Prostate gland (tissue), 2 donors: ENCODE measurements around the gene CETP.

Experiments
- POLR2A ChIP-seq: fragments of 450-650 bp; IDR thresholded peaks from one replicate; pipeline ENCODE4 v1.6.1; 2016; ENCODE audit warnings: antibody characterized with exemption, mild to moderate bottlenecking
- POLR2AphosphoS5 ChIP-seq: sonication (generic); formaldehyde crosslinking; IDR thresholded peaks from one replicate; pipeline ENCODE4 v1.6.1; 2017; ENCODE audit warnings: antibody characterized with exemption
- TF ChIP-seq, protein P1 (sequence below), 4 experiments: fragments of 200-600 bp in 2 of 4; fragments of 450-650 bp in 2 of 4; sonication (generic) in 2 of 4; IDR thresholded peaks; 1 replicate in 3 of 4; 2 replicates in 1 of 4; pipeline ENCODE4 v1.5.1; 2016 to 2019; ENCODE audit warnings: antibody characterized with exemption in 4 of 4, mild to moderate bottlenecking in 2 of 4, moderate library complexity in 2 of 4

DNA sequence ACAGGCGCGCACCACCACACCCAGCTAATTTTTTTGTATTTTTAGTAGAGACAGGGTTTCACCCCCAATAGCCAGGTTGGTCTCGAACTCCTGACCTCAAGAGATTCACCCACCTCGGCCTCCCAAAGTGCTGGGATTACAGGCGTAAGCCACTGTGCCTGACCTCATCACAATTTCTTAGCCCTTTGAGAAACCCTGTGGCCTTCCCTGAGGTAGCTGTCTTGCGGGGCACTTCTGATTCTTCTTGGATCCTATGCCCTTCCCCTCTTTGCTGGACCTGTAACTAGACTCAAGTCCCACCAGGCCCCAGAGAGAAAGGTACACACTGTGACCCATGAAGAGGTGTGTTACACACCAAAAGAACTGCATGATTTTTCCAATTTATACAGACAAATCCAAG is 13.5 kb upstream of the CETP start:
- TF ChIP-seq, protein P1, sequence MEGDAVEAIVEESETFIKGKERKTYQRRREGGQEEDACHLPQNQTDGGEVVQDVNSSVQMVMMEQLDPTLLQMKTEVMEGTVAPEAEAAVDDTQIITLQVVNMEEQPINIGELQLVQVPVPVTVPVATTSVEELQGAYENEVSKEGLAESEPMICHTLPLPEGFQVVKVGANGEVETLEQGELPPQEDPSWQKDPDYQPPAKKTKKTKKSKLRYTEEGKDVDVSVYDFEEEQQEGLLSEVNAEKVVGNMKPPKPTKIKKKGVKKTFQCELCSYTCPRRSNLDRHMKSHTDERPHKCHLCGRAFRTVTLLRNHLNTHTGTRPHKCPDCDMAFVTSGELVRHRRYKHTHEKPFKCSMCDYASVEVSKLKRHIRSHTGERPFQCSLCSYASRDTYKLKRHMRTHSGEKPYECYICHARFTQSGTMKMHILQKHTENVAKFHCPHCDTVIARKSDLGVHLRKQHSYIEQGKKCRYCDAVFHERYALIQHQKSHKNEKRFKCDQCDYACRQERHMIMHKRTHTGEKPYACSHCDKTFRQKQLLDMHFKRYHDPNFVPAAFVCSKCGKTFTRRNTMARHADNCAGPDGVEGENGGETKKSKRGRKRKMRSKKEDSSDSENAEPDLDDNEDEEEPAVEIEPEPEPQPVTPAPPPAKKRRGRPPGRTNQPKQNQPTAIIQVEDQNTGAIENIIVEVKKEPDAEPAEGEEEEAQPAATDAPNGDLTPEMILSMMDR (IDR thresholded peaks at IDR 0.05): no peak
- no peak for TF ChIP-seq POLR2A
- TF ChIP-seq POLR2AphosphoS5: no peak
